GM12874 (cell line): Measurements from ENCODE around the gene TMOD3.

Experiments used
- CTCF ChIP-seq: IDR thresholded peaks from 2 replicates; pipeline ENCODE4 v1.5.1; 2011; ENCODE audit warnings: low read depth, mild to moderate bottlenecking, control low read depth, low read length, moderate library complexity; ENCODE audit not compliant: insufficient read depth

TMOD3 gene

GRCh38 chr15:51907136-51907862 is 77.8 kb downstream of the TMOD3 start:
- no peak for TF ChIP-seq CTCF

DNA sequence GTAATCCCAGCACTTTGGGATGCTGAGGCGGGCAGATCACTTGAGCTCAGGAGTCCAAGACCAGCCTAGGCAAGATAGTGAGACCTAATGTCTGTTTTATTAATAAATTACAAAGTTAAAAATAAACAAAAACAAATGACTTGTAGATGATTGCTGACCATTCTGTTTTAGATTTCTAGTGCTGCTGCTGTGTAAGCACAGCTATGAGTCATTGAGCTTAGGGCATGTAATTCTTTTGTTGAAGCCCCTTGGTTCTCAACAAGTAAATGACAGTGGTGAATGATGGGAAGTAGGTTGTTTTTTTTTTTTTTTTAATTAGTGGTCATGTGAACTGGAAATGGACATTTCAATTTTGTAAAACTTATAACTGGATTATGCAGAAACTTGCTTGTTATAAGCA is 78.9 kb downstream of the TMOD3 start:
- no peak for TF ChIP-seq CTCF

DNA sequence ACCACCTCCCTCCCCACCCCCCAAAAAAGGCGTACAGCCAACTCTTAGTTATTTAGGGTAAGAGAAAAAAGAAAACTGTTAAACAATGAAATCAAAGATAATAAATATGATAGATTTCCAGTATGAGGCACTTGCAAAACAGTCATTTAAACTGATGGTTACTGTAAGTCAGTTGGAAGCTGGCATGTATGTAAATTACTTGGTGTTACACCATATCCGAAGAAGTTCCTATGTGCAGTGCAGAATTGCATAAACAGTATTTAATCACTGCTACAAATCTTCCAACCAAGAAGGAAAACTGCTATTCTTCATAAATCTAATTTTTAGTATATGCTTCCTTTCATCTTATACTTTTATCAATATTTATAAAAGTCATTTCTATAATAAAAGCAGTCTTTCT is 80.1 kb downstream of the TMOD3 start:
- TF ChIP-seq CTCF = no peak

- no peak for TF ChIP-seq CTCF
Measured at GRCh38 chr15:51912528-51912927, 83.1 kb downstream of the TMOD3 start.

- peak; percentile 25; the same call in 1 of the 2 replicates for TF ChIP-seq CTCF
Measured at GRCh38 chr15:51917493-51917892, 88.0 kb downstream of the TMOD3 start.

DNA sequence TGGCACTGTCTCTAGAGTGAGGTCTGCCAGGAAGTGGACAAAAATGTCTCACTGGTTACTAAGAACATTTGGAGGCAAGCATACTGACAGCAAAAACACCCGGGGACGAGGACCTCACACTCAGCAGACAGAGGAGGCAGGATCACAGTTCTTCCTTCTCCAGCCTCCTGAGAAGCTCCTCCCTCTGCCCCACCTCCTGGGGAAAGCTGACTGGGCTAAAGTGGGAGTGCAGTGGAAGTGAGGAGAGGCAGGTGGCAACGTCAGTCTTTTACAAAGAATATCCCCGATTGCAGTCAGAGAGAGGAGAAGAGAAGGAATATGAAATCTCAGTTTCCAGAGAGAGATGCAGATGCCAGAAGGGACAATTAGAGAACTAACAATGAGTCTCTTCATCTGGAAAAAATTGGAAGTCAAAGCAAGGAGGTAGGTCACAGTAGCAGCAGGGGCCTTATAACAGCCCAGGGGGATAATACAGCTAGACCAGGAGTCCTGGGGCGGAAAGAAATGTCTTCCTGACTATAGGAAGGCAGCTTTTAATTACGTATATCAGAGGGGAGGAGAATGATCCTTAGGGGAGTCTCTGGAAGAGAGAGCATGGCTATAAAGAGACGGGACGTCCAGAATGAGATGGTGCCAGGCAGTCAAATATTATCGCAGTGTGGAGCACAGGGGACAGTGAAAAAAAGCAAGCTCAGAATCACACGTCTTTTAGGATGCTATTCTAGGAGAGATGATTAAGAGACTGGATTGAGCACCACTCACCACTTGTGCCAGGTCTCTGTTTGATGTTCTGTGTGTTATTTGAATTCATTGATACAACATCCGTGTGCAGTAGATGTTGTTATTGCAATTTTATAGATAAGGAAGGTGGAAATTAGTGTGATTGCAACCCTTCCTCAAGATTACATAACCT is 95.0 kb downstream of the TMOD3 start:
- TF ChIP-seq CTCF = no peak

- TF ChIP-seq CTCF = no peak
Measured at GRCh38 chr15:51926809-51927208, 97.4 kb downstream of the TMOD3 start.
